Stomach (tissue), 9 donors: ENCODE measurements around the gene KATNB1. TPM values are rescaled to one million over a fixed set of nuclear protein-coding genes. Genes with fewer than 3 reads are reported as not detected.

Experiments
- DNase-seq, 2 donors: peaks; one replicate each; pipeline versions ENCODE4 v3.0.0 to v3.0.0-alpha.2; 2013 to 2019
- H3K27ac ChIP-seq, 5 donors: fragments of 200-600 bp in 4 of 5; sonication (generic) in 4 of 5; one replicate each; pipeline ENCODE4 v1.5.1; 2013 to 2019; ENCODE audit warnings: mild to moderate bottlenecking in 1 of 5, moderate library complexity in 1 of 5
- H3K27me3 ChIP-seq, 3 donors: fragments of 200-600 bp; sonication (generic); one replicate each; pipeline ENCODE4 v1.5.1; 2017 to 2019; ENCODE audit warnings: mixed run types in 1 of 3
- H3K36me3 ChIP-seq, 4 donors: fragments of 200-600 bp; sonication (generic); 1 replicate in 3 of 4; 2 replicates in 1 of 4; pipeline ENCODE4 v1.5.1; 2016 to 2019
- H3K4me1 ChIP-seq, 4 donors: fragments of 200-600 bp; sonication (generic); one replicate each; pipeline ENCODE4 v1.5.1; 2016 to 2019
- H3K4me3 ChIP-seq, 4 donors: fragments of 200-600 bp; sonication (generic) in 3 of 4; one replicate each; pipeline ENCODE4 v1.5.1; 2016 to 2019; ENCODE audit warnings: mild to moderate bottlenecking in 1 of 4
- H3K9me3 ChIP-seq, 4 donors: fragments of 200-600 bp; sonication (generic); one replicate each; pipeline ENCODE4 v1.5.1; 2016 to 2019
- EP300 ChIP-seq: sonication (generic); formaldehyde crosslinking; IDR thresholded peaks from one replicate; pipeline ENCODE4 v1.6.1; 2017; ENCODE audit warnings: antibody characterized with exemption
- POLR2A ChIP-seq, 4 donors: fragments of 450-650 bp; IDR thresholded peaks; one replicate each; pipeline ENCODE4 v1.6.1; 2016; ENCODE audit warnings: antibody characterized with exemption in 4 of 4, control low read depth in 2 of 4, mild to moderate bottlenecking in 1 of 4, moderate library complexity in 1 of 4
- POLR2AphosphoS5 ChIP-seq, 3 donors: sonication (generic); formaldehyde crosslinking; IDR thresholded peaks; one replicate each; pipeline ENCODE4 v1.6.1; 2016; ENCODE audit warnings: antibody characterized with exemption in 3 of 3
- WGBS, 5 donors: extraction: QIAGEN DNeasy Blood & Tissue Kit in 3 of 5; methylation state at CpG; one replicate each; pipeline versions ENCODE4 v1.1.5 to v1.1.7; 2013 to 2018; 5-methylcytosine and 5-hydroxymethylcytosine counted together
- intact Hi-C: fragments of 100-400 bp; cut with DNase I; formaldehyde crosslinking; loops from one replicate; pipeline ENCODE4 v1.15.1; 2023; ENCODE audit warnings: low total_unique reads
- polyA plus RNA-seq, 3 donors: library from polyadenylated mRNA; stranded (reverse); fragments of 200-250 nt; gene quantifications; one replicate each; pipeline ENCODE4 v1.2.3, GENCODE V29; 2013
- total RNA-seq, 5 donors: library from RNA; depleted of rRNA; stranded (reverse); fragments of >200 nt; gene quantifications; one replicate each; pipeline versions ENCODE4 v1.1.0 to v1.2.3, GENCODE V29; 2014 to 2016
- TF ChIP-seq, protein P1 (sequence below), 7 experiments: fragments of 450-650 bp in 4 of 7; fragments of 200-600 bp in 3 of 7; sonication (generic) in 3 of 7; IDR thresholded peaks; one replicate each; pipeline ENCODE4 v1.5.1; 2016 to 2019; ENCODE audit warnings: antibody characterized with exemption in 7 of 7, control low read depth in 2 of 7, mild to moderate bottlenecking in 1 of 7
- donor health status: healthy with polysubstance abuse.
- donor health status: Bipolar disorder and iron deficiency.
- donor health status: healthy.

Gene KATNB1
- total and polyA plus RNA-seq, 8 donors, result 6.7 to 58.5 (median 13.4) TPM

- no peaks in the 10 kb centered on the region for H3K9me3 ChIP-seq
- no peaks in the 10 kb centered on the region for H3K27me3 ChIP-seq
- H3K4me3 ChIP-seq, result no peak overlapping the region
- no peak overlapping the region for H3K27ac ChIP-seq
- H3K36me3 ChIP-seq, result peaks cover 0 to 84% (median 70%) of the 10 kb centered on the region in 4 donors
- peaks cover 0 to 9% (median 8%) of the 10 kb centered on the region in 4 donors for H3K4me1 ChIP-seq
- no peak for DNase-seq
- TF ChIP-seq POLR2A (IDR thresholded peaks at IDR 0.05) (no peak), EP300 (no peak), POLR2AphosphoS5 (IDR thresholded peaks at IDR 0.05) (no peak)
- TF ChIP-seq, protein P1, sequence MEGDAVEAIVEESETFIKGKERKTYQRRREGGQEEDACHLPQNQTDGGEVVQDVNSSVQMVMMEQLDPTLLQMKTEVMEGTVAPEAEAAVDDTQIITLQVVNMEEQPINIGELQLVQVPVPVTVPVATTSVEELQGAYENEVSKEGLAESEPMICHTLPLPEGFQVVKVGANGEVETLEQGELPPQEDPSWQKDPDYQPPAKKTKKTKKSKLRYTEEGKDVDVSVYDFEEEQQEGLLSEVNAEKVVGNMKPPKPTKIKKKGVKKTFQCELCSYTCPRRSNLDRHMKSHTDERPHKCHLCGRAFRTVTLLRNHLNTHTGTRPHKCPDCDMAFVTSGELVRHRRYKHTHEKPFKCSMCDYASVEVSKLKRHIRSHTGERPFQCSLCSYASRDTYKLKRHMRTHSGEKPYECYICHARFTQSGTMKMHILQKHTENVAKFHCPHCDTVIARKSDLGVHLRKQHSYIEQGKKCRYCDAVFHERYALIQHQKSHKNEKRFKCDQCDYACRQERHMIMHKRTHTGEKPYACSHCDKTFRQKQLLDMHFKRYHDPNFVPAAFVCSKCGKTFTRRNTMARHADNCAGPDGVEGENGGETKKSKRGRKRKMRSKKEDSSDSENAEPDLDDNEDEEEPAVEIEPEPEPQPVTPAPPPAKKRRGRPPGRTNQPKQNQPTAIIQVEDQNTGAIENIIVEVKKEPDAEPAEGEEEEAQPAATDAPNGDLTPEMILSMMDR (IDR thresholded peaks at IDR 0.05), result no peak
- intact Hi-C loops, result loop anchor here (10.0 kb wide), 1 partner anchor 251 kb away; the partner anchor contains the start of genes USB1 and ZNF319
- 91 to 96% (median 93%) methylated on average over 22 to 32 of the region's 32 CpGs for WGBS, 5 donors
Observed at GRCh38 chr16:57753448-57754353, 18.1 kb downstream of the KATNB1 start.

GRCh38 chr16:57754354-57755060, 18.9 kb downstream of the KATNB1 start:
- no peaks in the 10 kb centered on the region for H3K9me3 ChIP-seq
- H3K4me3 ChIP-seq, result no peak overlapping the region
- peaks cover 0 to 85% (median 79%) of the 10 kb centered on the region in 4 donors for H3K36me3 ChIP-seq
- TF ChIP-seq EP300 (no peak), POLR2AphosphoS5 (IDR thresholded peaks at IDR 0.05) (no peak), POLR2A (IDR thresholded peaks at IDR 0.05) (no peak)
- TF ChIP-seq, protein P1 (IDR thresholded peaks at IDR 0.05), result no peak
- H3K27ac ChIP-seq, result no peak overlapping the region
- 58 to 83% (median 80%) methylated on average over 6 to 9 of the region's 9 CpGs for WGBS, 5 donors
- peaks cover 0 to 9% (median 8%) of the 10 kb centered on the region in 4 donors for H3K4me1 ChIP-seq
- intact Hi-C loops, result loop anchor here (5.0 to 10.0 kb wide), 2 partner anchors 108 to 250 kb away; partner anchors contain the start of genes USB1 and ZNF319
- DNase-seq, result no peak
- H3K27me3 ChIP-seq, result no peaks in the 10 kb centered on the region

DNA sequence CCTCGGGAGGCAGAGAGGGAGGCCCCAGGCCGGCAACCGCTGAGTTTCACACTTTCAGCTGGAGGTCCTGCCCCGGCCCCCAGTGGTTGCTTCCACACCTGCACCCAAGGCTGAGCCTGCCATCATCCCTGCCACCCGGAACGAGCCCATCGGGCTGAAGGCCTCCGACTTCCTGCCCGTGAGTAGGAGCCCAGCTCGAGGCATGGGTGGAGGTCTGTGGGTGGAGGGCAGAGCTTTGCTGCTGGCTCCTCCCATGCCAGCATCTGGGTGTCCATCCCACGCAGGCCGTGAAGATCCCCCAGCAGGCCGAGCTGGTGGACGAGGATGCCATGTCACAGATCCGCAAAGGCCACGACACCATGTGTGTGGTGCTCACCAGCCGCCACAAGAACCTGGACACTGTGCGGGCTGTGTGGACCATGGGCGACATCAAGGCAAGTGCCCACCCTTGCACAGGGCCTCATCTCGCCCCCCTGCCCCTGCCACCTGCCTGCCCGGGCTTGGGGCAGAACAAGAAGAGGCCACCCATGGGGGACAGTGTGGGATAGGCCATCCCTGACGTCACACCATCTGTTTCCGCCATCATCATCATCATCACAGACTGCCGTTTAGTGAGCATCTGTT, 19.6 kb downstream of the KATNB1 start:
- peaks cover 4 to 87% (median 85%) of the 10 kb centered on the region in 4 donors for H3K36me3 ChIP-seq
- peaks cover 0 to 9% (median 8%) of the 10 kb centered on the region in 4 donors for H3K4me1 ChIP-seq
- intact Hi-C loops, result loop anchor here (5.0 to 10.0 kb wide), 2 partner anchors 107 to 250 kb away; partner anchors contain the start of genes USB1 and ZNF319
- no peaks in the 10 kb centered on the region for H3K27me3 ChIP-seq
- no peak overlapping the region for H3K4me3 ChIP-seq
- H3K9me3 ChIP-seq, result no peaks in the 10 kb centered on the region
- TF ChIP-seq, protein P1 (IDR thresholded peaks at IDR 0.05), result no peak
- TF ChIP-seq POLR2AphosphoS5 (IDR thresholded peaks at IDR 0.05) (no peak), POLR2A (IDR thresholded peaks at IDR 0.05) (no peak), EP300 (no peak)
- no peak for DNase-seq
- H3K27ac ChIP-seq, result no peak overlapping the region
- WGBS, 5 donors, result 82 to 90% (median 86%) methylated on average over 12 to 24 of the region's 24 CpGs
